GM19099 (cell line): ENCODE results near the gene B3GALT6.

Experiments used
- POLR2A ChIP-seq: IDR thresholded peaks from 3 replicates; pipeline ENCODE4 v1.6.1; 2011; ENCODE audit warnings: low read depth; ENCODE audit not compliant: insufficient read length; ENCODE audit errors: extremely low read depth

The B3GALT6 gene

GRCh38 chr1:1255078-1255477 lies 23.0 kb downstream of the B3GALT6 start:
- TF ChIP-seq POLR2A = no peak

- TF ChIP-seq POLR2A = no peak
These were observed 23.6 kb downstream of the B3GALT6 start for GRCh38 chr1:1255611-1256010.

- no peak for TF ChIP-seq POLR2A
These were observed 25.2 kb downstream of the B3GALT6 start for GRCh38 chr1:1256956-1257871.

GRCh38 chr1:1259119-1259488 lies 27.1 kb downstream of the B3GALT6 start:
- no peak for TF ChIP-seq POLR2A

- TF ChIP-seq POLR2A = no peak
These were observed 27.5 kb downstream of the B3GALT6 start for GRCh38 chr1:1259540-1259939.

- no peak for TF ChIP-seq POLR2A
These were observed 28.0 kb downstream of the B3GALT6 start for GRCh38 chr1:1259951-1260600.

- no peak for TF ChIP-seq POLR2A
These were observed 29.0 kb downstream of the B3GALT6 start for GRCh38 chr1:1260843-1261560.

- no peak for TF ChIP-seq POLR2A
These were observed 30.0 kb downstream of the B3GALT6 start for GRCh38 chr1:1262071-1262470.

- no peak for TF ChIP-seq POLR2A
These were observed 30.7 kb downstream of the B3GALT6 start for GRCh38 chr1:1262758-1263157.

- TF ChIP-seq POLR2A = no peak
These were observed 32.0 kb downstream of the B3GALT6 start for GRCh38 chr1:1264026-1264425.

- no peak for TF ChIP-seq POLR2A
These were observed 32.8 kb downstream of the B3GALT6 start for GRCh38 chr1:1264868-1265272.

GRCh38 chr1:1267488-1268283 lies 35.6 kb downstream of the B3GALT6 start:
- no peak for TF ChIP-seq POLR2A

- TF ChIP-seq POLR2A = no peak
These were observed 36.2 kb downstream of the B3GALT6 start for GRCh38 chr1:1268284-1268682.

GRCh38 chr1:1270813-1271212 lies 38.8 kb downstream of the B3GALT6 start:
- TF ChIP-seq POLR2A = no peak
